HepG2 (cell line): ENCODE results near the gene AUTS2.

Experiments
- AGO2 ChIP-seq: fragments of 200-400 bp; formaldehyde crosslinking; optimal IDR thresholded peaks from 2 replicates; pipeline ENCODE3; 2017; ENCODE audit warnings: mild to moderate bottlenecking, low read depth, low read length, moderate library complexity
- CREM ChIP-seq, 2 experiments: sonication (generic) in 1 of 2; formaldehyde crosslinking in 1 of 2; IDR thresholded peaks; 2 replicates each; pipeline versions ENCODE4 v1.4.0 to v1.6.1; 2016 to 2020; ENCODE audit warnings: antibody characterized with exemption in 1 of 2, mild to moderate bottlenecking in 1 of 2, missing genetic modification reagents in 1 of 2
- CTCF ChIP-seq: sonication (generic); formaldehyde crosslinking; IDR thresholded peaks from 2 replicates; pipeline ENCODE4 v1.5.0; 2020; ENCODE audit warnings: mild to moderate bottlenecking, missing genetic modification reagents, moderate library complexity
- FOXJ3 ChIP-seq: sonication (generic); formaldehyde crosslinking; IDR thresholded peaks from 2 replicates; pipeline ENCODE4 v1.4.0; 2020; ENCODE audit warnings: missing genetic modification reagents, mild to moderate bottlenecking, borderline replicate concordance
- KLF6 ChIP-seq: IDR thresholded peaks from 2 replicates; pipeline ENCODE4 v1.8.0; 2016; ENCODE audit warnings: missing biosample characterization, missing genetic modification reagents
- PHF20 ChIP-seq: sonication (generic); formaldehyde crosslinking; IDR thresholded peaks from 2 replicates; pipeline ENCODE4 v1.5.0; 2020; ENCODE audit warnings: mild to moderate bottlenecking, missing genetic modification reagents
- POLR2A ChIP-seq, 2 experiments: IDR thresholded peaks; 2 replicates each; pipeline ENCODE4 v1.6.1; 2011; ENCODE audit warnings: low read depth in 2 of 2, low read length in 2 of 2, mild to moderate bottlenecking in 1 of 2, moderate library complexity in 1 of 2; ENCODE audit not compliant: insufficient read depth in 1 of 2
- SALL1 ChIP-seq: sonication (generic); formaldehyde crosslinking; IDR thresholded peaks from 2 replicates; pipeline ENCODE4 v1.8.0; 2022; ENCODE audit warnings: mild to moderate bottlenecking, missing genetic modification reagents
- ZHX1 ChIP-seq: sonication (generic); formaldehyde crosslinking; IDR thresholded peaks from 2 replicates; pipeline ENCODE4 v1.8.1; 2022; ENCODE audit warnings: low read depth, mild to moderate bottlenecking, missing genetic modification reagents
- ZNF10 ChIP-seq: sonication (generic); formaldehyde crosslinking; IDR thresholded peaks from 2 replicates; pipeline ENCODE4 v1.4.0; 2020; ENCODE audit warnings: mild to moderate bottlenecking, low read depth, missing genetic modification reagents, borderline replicate concordance
- ZNF18 ChIP-seq: sonication (generic); formaldehyde crosslinking; IDR thresholded peaks from 2 replicates; pipeline ENCODE4 v1.8.0; 2022; ENCODE audit warnings: mild to moderate bottlenecking, missing genetic modification reagents; ENCODE audit not compliant: insufficient replicate concordance
- ZNF253 ChIP-seq: sonication (generic); formaldehyde crosslinking; IDR thresholded peaks from 2 replicates; pipeline ENCODE4 v1.8.0; 2022; ENCODE audit warnings: mild to moderate bottlenecking, missing genetic modification reagents, borderline replicate concordance

GRCh38 chr7:69753981-69754380, 155.7 kb downstream of the AUTS2 start:
- TF ChIP-seq KLF6 (CRISPR knock-in tag), result no peak
- TF ChIP-seq CTCF (CRISPR knock-in tag), result no peak
- TF ChIP-seq POLR2A (IDR thresholded peaks at IDR 0.05; ENCODE audit: insufficient read depth in 1 of 2, low read depth in 2 of 2, low read length in 2 of 2), result no peak
- TF ChIP-seq ZNF10 (CRISPR knock-in tag), result no peak
- TF ChIP-seq ZNF18 (CRISPR knock-in tag), result no peak
- TF ChIP-seq CREM (IDR thresholded peaks at IDR 0.05), result no peak
- no peak for TF ChIP-seq CREM (CRISPR knock-in tag; IDR thresholded peaks at IDR 0.05)
- no peak for TF ChIP-seq ZNF253 (CRISPR knock-in tag)
- no peak for TF ChIP-seq PHF20 (CRISPR knock-in tag)
- no peak for TF ChIP-seq ZHX1 (CRISPR knock-in tag)
- TF ChIP-seq SALL1, result no peak
- TF ChIP-seq FOXJ3 (CRISPR knock-in tag), result no peak
- TF ChIP-seq AGO2, result no peak
